Stimulated activated CD8-positive, alpha-beta memory T cell treated with anti-CD3 and anti-CD28 coated beads, Interleukin-7, amount 100 ng/mL, for 1 hour (primary cell): ENCODE measurements around the gene GFRA1.

Experiments
- DNase-seq, 2 donors: peaks; one replicate each; pipeline ENCODE4 v3.0.0-alpha.2; 2020; ENCODE audit warnings: low read depth in 2 of 2

Gene GFRA1, protein sequence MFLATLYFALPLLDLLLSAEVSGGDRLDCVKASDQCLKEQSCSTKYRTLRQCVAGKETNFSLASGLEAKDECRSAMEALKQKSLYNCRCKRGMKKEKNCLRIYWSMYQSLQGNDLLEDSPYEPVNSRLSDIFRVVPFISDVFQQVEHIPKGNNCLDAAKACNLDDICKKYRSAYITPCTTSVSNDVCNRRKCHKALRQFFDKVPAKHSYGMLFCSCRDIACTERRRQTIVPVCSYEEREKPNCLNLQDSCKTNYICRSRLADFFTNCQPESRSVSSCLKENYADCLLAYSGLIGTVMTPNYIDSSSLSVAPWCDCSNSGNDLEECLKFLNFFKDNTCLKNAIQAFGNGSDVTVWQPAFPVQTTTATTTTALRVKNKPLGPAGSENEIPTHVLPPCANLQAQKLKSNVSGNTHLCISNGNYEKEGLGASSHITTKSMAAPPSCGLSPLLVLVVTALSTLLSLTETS

DNA sequence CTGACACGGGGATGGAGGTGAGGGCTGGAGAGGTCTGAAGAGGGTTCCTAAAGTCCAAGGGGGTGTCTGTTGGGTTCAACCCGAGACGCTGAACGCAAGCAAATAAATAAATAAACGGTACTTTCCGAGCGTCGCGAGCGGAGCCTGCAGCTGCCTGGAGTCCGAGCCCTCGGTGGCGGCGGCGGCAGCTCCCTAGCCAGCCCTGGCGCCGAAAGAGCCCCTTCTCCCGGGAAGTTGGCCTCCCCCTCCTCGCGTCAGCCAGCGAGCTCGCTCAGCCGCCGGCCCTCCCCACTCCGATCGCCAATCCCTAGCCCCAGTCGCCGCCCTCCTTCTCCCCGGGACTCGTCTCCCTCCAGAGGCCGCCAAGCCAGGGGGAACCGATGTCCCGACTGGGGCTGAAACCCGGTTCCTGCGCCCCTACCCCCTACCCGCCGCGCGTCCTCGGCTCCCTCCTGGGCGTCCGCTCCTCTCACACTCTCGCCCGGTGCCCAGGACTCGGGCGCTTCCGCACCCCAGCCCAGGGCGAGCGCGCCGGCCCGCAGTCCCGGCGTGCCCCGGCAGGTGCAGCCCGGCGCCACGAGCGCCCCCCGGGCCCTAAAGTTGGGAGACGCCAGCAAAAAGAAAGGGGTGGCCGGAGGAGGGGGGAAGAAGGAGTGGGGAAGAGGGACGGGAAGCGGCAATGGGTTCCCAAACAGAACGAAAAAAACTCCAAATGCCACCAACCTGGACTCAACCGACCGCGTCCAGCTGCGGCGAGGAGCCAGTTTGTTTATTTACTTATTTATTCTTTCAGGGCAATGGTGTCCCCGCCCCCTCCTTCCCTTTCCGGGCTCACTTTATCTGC, at the start of gene GFRA1:
TSS of gene GFRA1 (minus strand) at position 767 of the 844 bp plus-strand sequence. CDS start 1,177 bp downstream, outside the sequence.
- no peak for DNase-seq

DNA sequence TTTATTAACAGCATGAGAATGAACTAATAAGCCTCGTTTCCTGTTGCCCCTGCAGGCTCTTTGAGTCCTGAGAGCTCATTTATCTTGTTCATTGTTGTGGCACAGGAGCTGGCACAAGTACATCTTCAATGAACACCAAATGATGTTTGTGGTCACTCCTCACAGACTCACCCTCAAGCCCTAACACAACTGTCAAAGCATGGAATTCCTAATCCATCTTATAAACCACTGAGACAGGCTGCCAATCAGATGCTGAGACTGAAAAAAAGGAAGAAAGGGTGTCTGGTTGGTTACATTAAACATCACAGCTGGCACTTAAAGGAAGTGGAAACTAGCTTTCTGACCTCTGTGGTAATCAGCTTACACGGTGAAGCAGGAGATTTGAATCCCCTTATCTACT, 43.5 kb upstream of the GFRA1 start:
- DNase-seq: no peak

DNA sequence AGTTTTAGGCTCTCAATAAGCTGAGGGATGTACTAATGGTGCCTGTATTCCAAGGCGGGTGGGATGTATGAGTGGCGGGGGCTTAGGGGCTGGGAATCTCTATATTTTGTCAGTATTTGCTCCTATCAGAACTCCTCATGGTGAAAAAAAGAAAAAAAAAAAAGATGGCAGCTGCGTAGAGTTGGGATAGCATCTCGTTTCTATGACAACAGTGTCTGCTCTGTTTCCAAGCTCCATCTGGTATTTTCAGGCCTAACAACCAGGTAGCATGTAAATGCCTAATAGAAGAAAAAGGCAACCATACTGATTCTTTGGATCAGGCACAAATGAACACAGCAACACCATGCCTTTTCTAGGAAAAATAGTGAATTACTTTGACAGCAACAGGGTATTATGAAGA, 39.5 kb upstream of the GFRA1 start:
- no peak for DNase-seq

DNA sequence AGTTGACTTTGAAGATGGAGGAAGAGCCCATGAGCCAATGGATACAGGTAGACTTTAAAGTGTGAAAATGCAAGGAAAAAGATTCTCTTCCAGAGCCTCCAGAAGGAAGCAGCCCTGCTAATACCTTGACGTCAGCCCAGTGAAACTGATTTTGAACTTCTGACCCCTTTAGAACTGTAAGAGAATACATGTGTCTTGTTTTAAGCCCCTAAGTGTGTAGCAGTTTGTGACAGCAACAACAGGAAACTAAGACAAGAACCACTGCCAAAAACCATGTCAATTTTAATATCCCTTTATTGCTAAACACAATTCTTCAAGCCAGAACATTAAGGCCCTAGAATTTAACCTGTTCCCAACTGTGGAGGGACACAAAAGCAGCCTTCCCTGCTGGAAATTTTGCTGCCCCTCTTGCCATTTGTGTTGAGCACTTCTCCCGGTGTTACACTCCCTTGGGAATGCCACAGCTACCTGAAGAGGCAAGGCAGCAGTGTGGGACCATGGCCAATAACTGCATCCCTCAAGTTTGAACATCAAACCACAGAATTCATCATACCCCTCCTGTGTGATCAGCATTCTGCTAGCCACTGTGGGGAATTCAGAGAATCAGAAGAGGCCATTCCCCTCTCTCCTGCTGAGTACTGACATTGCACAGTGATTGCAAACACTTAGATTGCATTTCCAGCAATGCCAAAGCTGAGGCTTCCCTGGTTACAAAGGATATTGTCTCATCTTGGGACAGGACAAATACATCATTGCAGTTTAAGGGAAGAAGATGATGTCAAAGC, 38.9 kb upstream of the GFRA1 start:
- DNase-seq: no peak

DNA sequence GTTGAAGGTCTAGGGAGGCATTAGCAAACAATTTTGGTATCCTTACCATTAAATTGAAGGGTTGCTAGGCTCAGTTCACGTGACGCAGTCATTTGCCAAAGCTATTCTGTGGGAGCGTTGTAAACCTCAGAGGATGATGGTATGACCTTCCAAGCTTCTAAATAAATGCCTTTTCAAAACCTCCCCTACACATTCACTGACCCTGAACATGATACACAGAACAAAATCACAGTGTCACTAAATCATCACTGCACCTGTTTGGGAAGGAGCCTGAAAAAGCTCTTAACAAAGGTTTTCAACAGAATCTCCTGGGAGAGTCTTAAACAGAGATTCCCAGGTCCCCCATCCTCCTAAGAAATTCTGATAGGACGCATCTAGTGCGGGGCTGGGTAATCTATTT, 38.0 kb upstream of the GFRA1 start:
- DNase-seq: no peak

DNA sequence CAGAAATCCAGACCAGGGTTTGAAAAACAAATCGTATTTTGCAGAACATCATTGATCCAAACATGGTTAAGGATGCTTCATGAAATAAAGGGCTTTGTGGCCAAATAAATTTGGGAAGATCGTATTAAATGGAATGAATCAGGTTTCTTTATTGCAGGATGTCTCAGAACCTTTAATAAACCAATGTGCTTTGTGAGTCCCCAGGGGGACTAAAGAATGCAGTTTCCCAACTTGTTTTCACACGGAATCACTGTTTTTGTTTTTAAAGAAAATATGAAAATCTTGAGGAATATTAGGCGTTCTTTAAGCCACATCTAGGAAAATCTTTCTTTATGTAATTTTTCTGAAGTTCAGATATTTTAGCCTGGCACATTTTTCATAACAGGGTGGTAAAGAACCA, 34.4 kb upstream of the GFRA1 start:
- DNase-seq: no peak

DNA sequence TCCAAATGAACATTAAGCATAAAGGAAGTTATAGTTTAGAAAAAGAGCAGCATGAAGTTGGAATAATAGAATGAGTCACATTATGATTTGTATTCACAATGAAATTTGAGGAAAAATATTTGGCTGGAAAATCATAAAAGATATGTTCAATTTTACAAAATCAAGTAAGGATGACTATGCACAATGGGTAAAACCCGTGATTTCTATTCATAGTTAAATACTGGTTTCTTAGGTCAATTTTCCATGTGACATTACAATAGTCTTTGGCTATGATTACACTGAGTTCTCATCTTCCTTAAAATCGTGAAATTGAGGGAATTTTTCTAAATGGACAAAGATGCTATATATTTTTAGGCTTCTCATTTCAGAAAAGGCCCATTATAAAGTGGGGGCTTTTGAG, 33.8 kb upstream of the GFRA1 start:
- DNase-seq: no peak

DNA sequence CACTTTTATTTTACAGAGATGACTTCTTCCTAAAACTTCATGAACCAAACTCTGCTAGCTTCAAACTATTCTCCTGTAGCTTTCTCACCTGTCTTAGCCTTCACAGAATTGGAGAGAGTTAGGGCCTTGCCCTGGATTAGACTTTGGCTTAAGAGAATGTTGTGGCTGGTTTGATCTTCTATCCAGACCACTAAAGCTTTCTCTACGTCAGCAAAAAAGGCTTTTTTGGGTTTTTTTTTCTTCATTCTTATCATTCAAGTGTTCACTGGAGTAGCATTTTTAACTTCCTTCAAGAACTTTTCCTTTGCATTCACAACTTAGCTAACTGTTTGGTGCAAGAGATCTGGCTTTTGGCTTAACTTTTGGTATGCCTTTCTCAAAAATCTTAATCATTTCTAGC, 31.9 kb upstream of the GFRA1 start:
- no peak for DNase-seq

DNA sequence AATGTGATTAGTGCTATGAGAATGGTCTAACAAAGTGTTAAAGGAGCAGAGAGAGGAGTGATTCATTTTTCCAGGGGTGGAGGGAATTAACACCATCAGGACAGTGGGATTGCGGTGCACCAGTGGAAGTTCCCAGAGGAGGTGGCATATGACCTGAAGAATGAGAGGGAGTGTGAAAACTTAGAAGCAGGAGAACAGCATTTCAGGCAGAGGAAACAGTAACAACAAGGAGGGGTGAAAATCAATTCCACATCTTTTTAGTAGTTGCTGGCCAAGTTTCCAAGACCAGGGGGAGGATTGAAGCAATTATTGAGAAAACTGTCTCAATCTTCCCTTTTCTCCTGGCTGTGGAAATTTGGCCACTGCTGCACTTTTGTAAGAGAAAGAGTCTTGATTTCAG, 27.5 kb upstream of the GFRA1 start:
- DNase-seq: no peak

DNA sequence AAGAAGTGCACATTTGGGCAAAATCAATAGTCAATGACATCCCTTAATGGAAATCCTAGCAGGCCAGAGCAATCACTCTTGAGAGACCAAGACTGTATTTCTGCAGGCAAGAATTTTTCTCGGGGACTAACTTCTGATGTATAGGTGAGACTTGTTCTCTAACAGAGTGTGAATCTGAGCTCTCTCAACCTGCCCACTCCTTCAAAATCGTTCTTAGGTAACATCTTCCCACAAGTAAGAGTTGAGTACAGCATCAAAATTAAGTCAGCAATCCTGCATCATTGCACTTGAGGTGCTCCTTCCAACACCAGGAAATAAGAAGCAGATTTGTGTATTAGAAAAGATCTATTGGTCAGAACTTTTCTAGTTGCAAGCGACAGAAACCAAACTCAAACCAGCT, 25.6 kb upstream of the GFRA1 start:
- no peak for DNase-seq

DNA sequence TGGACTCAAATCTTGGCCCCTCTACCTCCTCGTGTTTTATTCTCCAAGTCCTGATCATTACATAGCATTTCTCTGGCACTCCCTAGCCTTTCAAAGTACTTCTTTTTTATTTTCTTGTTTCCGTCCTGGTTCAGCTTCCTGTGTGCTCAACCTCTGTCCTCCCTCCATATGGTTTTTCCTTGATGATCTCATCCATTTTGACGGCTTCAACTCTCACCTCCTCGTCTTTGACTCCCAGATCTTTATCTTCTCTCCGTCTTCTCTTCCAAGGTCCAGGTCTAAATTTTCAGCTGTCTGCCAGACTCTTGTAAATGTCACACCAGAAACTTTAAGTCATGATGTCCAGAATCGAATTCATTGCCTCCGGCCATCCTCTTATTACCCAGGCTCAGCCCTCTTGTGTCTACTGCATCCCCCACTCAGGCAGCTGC, 23.3 kb upstream of the GFRA1 start:
- DNase-seq: no peak

DNA sequence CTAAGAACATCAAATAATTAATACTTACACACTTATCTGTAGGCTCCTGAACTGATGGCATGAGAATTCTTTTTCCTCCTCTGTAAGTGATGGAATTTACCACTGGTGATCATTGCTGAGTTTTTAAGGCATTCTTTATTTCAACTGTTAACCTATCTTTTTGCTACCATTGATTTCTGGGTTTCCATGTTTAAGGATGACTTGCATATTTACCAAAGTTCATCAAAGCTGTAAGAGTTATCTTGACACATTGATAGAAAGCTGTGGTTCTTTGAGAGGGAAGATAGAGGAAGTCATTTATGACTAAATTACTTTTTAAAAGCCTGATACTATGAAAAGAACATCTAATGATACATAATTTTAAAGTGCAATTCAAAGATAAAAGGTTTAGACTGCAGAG, 19.5 kb upstream of the GFRA1 start:
- no peak for DNase-seq

DNA sequence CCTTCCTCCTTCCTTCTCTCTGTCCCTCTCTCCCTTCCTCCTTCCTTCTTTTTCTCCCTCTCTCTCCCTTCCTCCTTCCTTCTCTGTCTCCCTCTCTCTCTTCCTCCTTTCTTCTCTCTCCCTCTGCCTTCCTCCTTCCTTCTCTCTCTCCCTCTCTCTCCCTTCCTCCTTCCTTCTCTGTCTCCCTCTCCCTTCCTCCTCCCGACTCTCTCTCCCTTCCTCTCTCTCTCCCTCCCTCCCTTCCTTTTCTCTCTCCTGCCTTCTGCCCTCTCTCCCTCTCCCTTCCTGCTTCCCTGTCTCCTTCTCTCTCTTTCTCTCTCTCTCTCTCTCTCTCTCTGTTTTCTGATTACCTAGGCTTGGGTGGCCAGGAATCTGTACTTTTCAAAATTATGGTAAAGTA, 16.6 kb upstream of the GFRA1 start:
- no peak for DNase-seq

DNA sequence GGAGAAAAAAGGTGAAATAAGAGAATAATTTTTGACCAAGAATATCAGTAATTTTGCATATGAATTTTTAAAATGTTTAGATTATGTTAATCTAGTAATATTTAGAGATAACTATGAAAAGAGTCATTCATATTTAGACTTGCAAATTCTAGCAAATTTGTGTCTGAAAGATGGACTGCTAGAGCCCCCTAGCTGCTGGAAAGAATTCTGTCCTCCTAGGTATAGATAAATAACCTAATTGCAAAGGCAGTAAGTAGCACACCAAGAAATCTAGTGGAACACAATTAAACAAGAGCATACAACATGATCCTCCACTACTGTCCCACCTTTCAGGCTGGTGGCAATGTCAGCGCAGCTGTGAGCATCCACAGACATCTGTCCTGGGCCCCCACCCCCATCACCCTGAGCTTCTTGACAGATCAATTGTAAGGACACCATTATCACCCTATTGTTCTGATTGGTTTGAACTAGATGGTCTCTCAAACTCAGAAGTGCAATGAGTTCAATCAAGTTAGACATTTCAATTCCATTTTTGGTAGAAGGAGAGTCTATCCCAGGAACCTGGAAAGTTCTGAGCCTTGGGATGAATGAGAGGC, 15.0 kb upstream of the GFRA1 start:
- no peak for DNase-seq

DNA sequence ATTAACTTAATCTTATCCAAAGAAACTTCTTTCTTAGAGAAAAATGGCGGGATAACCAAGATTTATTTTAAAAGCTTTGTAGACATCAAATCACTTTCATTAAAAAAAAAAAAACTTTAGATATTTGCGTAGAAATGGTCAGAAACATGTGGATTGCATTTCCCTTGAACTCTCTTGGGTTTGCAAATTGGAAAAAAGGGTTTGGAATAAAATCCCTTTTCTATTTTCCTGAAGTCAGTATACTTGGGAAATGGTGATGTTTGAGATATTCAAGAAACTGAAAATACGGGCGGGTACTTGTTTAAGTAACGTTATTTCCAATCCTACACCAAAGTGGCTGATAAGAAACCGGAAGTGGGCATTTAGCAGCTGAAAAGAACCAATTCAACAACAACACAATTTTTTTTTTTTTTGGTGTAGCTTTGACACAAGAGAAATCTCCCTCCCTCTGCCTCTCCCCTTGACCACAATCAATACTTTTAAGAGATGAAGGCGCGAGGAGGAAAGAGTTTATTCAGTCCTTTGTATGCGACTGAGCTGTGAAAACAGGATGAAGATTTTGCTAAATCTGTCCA, 13.7 kb upstream of the GFRA1 start:
- DNase-seq: no peak

DNA sequence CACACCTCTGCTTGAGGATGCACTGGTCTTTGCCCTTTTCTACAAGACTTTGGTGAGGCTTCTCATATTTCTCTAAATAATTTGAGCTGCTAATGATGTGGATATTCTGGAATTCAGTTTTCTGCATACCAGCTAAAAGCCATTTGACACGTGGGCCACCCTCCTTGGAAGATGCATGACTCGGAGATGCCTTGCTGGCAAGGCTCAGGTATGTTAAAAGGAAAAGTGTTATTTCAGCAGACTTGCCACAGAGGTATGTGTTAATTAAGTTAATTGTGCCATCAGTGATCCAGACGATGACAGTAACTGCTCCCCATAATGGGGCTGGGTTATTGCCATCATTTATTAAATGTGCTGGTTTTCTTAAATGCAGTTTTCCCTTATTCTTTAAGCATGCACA, 8.8 kb upstream of the GFRA1 start:
- no peak for DNase-seq

DNA sequence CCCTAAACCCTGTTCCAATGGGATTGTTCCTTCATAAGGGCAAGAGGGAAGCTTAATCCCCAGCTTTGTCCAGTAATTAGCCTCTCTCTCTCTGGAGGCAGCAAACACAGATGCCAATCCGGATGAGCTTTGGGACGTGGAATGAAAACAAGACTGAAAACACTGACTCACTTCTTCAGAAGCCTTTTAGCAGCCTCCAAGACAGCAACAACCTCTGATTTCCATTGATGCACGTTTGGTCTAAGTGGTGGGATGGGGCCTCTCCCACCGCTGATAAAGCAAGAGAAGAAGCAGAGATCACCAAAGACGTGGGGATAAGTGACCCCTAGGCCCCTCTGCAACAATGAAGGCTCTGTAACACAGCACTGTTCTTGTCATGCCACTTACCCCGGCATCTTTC, 5.8 kb upstream of the GFRA1 start:
- DNase-seq: no peak

DNA sequence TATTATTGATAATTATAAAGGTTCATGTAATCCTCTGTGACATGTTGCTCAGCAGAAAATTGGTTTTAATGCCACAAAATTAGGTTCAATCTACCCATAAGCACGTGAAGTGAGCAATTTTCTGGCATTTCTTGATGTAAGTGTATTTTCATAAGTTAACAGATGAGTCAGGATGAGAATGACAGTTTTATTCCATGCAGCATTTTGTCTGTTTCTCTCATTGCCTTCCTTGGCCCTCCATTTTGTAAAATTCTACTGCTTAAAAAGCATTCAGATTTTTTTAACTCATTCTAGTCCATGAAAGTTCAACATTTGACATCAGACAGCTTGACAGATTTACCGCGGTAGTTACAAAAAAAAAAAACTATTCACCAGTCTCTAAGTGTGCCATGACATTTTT, 4.0 kb upstream of the GFRA1 start:
- no peak for DNase-seq

DNA sequence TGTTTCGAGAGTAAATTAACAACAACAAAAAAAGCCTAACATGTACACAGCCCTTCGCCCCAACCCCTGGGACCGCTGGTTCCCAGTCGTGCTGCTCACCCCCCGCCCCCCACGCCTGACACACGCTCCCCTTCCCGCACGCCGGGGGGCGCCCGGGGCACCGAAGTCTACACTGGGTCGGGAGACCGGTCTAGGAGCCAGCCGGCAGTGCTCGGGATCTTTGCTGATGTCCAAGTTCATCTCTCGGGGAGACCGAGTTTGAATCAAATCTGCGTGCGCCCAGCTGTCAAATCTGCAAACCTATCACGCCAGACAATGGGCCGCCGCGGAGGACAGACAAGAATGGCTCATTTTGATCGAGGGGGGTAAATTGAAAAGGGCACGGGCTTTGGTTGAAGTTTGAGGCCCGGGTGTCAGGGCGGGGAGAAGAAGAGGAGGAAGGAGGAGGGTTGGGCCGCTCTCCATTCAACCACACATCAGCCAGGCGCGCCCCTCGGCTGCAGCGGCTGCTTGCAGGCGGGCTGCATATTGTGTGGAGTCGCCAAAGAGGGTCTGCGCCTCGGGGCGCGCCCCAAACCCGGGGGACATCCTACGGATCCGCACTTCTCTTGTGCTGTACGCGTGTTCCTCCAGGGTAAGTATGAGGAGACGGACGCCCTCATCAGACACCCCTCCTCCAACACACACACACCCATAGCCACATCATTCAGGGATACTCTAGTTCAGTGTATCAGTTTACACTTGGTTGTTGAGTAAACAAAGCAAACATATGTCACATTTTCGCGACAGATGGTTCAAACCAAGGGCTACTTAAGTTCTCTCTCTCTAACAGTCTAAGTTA, 1.3 kb upstream of the GFRA1 start:
- DNase-seq: no peak

DNA sequence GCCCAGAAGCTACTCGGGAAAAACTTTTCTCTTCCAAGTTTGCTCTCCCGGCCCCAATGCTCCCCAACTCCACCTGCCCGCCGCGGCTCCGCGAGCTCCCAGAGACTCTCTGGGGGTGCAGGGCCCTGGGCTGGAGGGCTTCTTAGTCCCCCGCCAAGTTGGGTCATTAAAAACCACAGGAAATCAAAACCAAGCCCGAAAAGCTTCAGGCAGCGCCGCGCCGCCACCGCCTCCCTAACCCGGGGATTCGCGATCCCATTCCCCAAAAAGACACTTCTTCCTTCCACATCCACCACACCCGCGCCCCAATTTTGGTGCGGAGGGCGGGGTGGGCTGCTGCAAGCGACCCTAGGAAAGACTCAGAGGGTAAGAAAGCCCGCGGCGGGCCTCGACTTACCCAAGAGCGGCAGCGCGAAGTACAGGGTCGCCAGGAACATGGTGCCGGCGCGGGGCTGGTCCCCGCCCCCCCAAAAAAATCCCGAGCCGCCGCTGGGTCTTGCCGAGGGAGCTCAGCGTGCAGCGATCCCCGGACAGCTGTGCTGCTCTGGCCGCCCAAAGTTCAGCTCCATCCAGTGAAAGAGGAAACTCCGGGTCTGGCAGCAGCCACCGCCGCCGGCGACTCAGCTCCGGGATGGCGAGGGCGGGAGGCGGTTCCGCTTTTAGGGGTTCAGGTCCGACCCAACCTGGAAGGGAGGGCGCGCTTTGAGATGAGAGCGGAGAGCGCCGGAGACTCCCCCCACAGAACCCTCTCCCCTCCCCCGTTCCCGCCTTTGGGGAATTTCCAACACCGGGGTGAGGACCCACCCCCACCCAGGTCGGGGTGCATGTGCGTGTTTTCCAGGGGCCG, 1.2 kb downstream of the GFRA1 start:
- DNase-seq: no peak
